Middle frontal gyrus (tissue), 1 donor: ENCODE data around the gene COL12A1.
A peak's percentile ranks its signal among the peaks of the same experiment; 100 is the strongest.

Source experiments
- DNase-seq: peaks from one replicate; pipeline ENCODE4 v3.0.0-alpha.2; 2015; ENCODE audit warnings: low spot score; ENCODE audit errors: extremely low spot score

Gene COL12A1

DNA sequence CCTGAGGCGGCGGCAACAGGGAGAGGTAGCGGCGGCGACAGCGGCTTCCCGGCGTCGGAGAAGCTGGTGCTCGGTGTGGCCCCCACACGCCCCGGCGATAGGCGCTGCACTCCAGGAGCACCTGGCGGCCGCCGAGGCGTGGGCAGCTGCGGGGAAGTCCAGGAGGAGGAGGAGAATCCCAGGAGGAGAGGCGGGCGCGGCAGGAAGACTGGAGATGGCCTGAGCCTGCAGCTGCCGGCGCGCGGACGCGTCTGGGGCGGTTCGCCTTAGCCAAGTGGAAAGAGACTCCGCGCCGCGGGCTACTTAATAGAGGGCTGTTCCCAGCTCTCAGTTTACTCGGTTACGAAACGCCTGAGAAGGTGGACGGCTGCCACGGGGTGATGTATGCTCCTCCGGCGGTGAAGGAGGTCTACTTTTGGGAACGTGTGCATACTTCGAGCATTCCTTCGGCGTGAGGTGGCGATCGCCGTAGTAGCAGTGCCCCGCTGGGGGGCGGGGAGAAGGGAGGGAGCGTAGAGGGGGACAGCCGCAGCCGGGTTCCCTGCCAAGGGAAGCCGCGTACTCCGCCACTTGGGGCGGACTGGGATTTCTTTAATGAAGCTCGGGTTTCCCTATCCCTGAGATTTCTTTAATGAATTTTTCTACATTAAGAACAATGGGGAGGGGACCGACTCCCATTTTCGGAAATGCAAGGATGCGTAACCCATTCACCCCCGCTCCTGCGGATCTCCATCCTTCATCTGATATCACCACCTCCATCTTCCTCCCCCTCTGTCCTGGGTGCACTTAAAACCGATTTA, at the start of gene COL12A1:
COL12A1 (minus strand) TSS at position 278 of the 800 bp plus-strand sequence. CDS start 3,261 bp downstream, outside the sequence.
- no peak for DNase-seq

DNA sequence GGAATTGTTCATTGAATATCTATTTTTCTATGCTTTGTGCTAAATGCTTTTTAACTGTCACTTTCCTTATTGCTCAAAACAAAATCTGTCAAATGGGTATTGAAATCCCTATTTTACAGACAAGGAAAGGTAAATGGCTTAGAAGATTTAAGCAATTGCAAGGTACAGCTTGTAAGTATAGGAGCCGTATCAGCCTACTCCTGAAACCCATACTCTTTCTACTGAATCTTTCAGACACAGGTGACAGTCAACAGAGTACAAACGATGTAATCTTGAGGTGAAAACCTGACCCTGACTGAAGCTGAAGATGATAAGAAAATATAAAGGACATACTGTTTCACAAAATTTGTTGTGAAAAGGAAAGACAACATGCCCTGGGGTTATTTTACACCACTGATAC, 44.7 kb upstream of the COL12A1 start:
- no peak for DNase-seq

DNA sequence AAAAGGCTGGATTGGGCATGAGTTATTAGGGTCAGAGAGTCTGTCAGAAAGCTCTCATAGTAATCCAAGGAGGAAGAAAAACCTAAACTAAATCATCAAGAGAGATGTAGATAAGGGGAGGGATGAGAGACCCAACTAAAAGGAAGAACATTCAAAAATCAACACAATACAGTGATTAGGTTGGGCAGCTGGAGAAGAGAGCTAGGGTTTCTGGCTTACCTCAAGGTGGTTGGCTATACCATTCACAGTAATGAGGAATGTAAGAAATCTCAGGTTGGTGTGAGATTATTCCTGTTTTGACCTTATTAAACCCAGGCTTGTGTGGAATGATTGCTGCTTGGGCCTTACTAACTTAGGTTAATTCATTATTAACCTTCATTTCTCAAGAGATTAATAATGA, 44.0 kb upstream of the COL12A1 start:
- DNase-seq, result no peak

DNA sequence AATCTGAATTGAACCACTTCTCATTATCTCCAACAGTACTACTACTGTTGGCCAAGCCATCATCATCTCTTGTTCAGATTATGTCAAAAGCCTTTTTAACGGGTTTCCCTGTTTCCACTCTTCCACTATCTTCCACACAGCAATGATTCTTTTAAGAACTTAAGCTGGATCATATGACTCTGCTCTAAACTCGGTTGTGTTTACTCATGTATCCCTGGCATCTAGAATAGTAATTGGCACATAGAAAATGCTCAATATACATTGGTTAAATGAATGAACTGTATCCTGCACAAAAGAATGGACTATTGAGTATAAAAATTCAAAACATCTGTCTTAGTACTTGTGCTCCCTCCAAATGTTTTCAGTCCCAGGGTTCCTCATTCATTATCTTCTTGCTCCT, 40.5 kb upstream of the COL12A1 start:
- DNase-seq, result no peak

DNA sequence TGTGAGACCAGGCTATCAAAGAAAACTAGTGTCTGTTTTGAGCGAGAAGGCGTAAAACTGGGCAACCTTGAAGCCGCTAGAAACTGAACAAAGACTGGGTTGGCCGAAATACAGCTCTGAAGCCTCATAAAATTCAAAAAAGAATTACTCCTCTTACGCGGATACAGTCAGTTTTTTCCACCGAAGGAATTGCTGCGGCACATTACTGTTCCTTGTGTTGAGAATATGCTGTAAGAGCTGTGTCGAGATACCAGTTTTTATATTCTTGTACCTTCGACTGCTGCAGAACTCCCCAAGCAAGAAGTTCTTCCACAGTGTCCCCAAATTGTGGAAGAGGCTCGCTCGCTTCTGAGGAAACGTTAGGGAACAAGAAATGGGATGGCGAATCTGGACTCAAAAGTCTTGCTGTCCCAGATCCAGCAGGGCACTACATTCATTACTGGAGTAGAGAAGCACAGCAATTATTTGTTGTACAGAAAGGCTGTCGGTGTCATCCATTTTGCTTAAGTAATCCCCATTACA, 38.3 kb upstream of the COL12A1 start:
- DNase-seq, result no peak

DNA sequence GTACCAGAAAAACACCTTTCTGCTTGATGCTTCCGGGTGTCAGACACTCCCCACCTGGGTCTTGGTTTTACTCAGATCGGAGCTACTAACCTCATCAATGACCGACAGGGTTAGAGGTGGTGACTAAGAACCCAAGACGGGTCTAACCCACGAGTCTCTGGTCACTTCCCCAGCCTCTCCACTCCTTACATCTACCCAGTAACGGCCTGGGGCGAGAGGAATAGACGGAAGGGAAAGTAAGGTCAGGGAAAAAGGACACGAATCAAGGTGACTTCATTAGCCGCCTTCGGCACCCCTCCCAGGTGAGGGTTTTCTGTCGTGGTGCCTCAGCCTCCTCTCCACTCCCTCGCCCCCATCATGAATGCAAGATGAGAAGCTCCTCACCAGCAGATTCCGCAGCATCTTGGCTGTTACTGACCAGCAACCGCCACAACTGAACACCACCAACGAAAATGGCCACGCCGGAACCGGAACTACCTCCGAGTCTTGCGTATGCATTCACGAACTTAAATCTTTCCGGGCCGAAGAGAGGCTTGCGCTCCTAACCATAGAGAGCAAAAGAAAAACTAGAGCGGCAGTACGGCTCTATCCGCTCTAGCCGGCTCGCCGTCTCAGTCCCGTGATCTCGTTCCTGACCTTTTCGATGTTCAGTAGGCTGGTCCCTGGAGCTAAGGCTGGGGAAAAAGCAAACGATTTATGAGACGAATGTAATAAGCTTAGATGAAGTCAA, 37.6 kb upstream of the COL12A1 start, which contains the start of gene COX7A2:
COX7A2 (minus strand) TSS at position 469 of the 730 bp plus-strand sequence; CDS start at position 402, 67 bp downstream.
- peak; percentile 92 for DNase-seq

DNA sequence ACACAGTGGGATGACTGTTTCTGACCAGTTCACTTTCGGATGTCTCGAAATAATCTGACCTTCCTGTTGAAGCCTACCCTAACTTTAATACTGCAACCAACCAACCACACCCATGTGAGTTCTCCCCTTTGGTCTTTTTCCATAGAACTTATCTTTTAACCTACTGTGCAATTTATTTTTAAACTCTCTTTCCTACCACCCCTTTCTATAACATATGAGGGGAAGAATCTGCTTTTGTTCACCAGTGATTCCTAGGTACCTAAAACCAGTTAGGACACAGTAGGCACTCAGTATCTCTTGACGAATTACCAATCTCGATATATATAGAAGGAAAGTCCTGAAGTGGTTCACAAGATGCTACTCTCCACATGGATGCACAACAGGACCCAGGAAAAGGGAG, 30.8 kb upstream of the COL12A1 start:
- DNase-seq, result no peak

DNA sequence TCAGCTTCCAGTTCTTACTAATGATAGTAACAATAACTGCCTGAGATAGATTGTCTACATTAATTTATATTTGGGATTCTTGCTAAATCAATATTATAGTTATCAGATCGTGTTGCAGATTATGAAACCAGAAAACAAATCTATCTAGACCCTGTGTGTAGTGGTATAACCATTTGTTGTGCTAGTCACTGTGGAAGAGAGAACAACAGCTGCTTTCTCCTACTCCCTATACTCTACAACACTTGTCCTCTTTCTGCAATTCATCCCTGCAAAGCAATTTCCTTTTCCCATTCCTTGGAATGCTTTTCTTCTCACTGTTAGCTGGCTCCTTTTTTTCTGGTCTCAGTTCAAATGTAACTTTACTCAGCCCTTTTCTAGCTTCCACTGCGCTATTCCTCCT, 29.4 kb upstream of the COL12A1 start:
- DNase-seq, result no peak

DNA sequence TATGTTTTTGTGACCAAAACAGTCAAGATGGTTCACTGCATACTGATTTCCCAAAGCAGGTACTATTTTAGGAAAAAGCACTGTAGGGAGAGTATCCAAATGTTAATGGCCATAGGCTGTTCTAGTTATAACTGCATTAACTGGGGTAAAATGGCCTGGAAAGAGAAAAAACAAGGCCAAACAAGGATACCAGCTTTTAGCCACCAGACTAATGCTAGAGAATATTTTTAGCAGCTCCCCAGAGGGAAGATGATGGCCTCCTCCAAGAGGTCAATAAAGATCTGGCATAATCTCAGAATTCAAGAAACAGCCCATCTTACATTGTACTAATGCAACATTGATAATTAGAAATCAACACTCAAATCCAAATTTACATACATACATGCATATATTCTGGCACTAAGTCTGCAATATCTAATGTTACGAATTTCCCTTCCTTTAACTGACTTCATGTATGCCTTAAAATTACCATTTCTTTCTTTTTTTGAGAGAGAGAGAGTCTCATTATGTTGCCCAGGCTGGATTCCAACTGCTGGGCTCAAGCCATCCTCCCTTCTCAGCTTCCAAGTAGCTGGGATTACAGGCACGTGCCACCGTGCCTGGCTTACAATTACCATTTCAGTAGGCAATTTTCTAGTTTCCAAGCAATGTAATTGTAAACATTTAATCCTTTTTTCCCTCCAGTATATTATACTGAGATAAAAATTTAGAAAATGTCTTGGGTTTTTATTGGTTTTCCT, 28.4 kb upstream of the COL12A1 start:
- no peak for DNase-seq

DNA sequence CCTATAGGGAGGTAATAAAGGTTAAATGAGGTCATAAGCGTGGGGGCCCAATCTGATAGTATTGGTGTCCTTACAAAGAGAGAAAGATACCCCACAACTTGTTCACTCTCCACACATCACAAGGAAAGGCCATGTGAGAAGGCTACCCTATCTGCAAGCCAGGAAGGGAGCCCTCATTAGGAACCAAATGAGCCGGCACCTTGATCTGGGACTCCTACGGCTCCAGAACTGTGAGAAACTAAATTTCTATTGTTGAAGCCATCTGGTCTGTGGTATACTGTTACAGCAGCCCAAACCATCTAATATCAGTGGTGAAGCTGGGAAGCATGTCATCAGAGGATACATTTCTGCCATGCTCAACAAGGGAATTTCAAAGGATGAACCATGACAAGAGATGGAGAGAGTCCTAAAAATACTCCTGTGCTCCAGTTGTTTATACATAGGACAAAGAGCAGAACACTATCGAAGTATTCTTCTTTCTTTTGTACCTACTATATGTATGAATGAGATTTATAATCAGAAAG, 27.3 kb upstream of the COL12A1 start:
- DNase-seq, result no peak

DNA sequence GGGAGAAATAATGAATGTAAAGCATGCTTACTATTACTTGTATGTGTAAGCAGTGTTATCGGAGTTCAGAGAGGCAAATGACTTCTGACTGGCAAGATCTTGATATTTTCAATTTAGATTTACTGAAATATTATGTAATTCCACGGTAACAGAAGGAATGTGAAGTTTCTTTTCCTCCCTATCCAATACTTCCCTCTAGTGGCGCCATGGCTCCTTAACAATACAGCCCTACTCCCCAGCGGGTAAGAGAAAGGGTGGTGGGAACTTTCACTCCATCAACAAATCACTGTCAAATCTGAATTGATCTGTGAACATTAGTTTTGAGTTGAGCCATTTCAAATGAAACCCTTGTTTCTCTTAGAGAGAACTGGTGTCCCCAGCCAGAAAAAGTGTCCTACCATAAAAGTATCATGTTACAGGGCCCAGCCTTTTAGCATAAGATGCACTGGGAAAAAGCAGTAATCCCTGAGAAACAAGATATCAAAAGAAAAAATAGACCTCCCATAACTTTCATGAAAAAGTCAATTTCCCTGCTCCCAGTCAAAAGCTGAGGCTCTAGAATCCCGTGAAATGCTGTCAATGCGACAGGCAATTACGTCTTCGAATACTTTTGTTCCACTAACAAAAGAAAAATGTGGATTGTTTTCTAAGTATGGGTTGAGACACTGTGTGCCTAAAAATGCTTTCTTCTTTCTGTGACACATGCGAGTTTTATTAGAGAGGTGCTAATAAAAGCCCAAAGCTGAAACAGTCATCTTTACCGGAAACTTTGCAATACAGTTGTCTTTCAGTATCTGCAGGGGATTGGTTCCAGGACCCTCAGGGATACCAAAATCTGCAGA, 24.9 kb upstream of the COL12A1 start:
- DNase-seq, result no peak

DNA sequence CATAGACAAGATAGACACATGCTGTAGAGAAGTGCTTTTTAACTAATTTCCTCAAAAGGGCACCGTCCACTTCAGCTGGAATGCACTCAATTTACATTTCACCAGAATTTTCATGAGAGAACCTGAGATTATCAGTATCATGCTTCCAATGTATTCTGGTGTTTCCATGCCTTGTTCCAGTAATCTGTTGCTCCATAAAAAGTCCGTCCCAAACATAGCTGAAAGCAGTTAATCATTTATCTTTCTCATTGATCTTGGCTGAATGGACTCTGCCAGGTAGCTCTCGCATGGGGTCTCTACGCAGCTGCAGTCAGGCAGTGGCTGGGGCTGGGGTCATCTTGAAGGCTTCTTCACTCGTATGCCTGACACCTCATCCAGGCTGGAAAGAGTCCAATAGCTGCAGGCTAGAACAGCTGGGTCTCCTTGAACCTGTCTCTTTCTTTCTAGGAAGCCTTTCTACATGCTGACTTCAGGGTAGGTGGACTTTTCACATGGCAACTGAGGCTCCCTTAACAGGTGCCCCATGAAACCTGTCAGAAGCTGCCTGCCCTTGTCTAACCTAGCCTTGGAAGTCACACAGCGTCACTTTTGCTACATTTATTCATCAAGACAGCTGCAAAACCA, 18.6 kb upstream of the COL12A1 start:
- no peak for DNase-seq

DNA sequence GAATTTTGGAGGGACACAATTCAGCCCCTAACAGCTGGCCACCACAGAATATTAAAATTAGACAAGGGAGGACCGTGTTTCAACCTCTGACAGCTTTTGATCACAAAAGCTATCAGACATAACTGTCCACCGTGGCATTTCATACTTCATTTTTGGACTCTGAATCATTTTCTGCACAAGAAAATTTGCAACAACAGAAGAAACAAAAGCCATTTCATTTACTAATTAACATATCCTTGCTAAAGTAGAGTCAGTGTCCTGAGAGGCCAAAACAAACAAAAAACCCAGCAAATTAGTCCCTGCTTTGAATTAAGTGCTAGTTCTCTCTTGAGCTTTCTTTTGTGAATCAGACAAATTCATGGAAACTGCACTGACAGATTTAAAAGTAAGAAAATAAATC, 17.6 kb upstream of the COL12A1 start:
- no peak for DNase-seq

DNA sequence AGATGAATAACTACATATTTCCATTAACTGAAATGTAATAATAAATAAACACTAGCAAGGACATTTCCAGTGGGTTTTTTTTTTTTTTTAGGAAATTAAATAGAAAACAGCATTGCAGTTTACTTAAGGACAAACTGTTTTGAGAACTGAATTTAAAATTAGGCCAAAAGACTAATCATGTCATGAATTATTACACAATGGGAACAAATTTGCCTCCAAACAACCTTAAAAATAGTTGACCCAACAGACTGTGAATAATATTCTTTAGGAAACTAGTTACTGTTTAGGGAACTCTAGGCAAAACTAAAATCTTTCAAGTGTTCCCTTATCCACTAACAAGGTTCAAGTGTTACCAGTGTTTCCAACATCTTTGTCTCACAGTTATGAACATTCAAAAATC, 16.4 kb upstream of the COL12A1 start:
- no peak for DNase-seq

DNA sequence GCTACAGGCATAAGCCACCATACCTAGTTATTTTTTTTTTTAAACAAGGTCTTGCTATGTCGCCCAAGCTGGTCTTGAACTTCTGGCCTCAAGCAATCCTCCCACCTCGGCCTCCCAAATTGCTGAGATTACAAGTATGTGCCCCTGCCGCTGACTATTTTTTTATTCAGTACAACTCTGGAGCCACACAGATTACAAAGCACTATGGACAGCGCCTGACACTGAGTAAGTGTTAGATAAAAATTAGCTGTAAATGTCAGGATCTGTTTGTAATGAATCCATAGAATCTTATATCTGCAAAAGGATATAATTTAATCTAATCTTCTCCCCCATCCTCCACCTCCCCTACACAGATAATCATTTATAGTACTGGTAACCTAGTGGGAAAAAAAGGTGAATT, 15.3 kb upstream of the COL12A1 start:
- no peak for DNase-seq

DNA sequence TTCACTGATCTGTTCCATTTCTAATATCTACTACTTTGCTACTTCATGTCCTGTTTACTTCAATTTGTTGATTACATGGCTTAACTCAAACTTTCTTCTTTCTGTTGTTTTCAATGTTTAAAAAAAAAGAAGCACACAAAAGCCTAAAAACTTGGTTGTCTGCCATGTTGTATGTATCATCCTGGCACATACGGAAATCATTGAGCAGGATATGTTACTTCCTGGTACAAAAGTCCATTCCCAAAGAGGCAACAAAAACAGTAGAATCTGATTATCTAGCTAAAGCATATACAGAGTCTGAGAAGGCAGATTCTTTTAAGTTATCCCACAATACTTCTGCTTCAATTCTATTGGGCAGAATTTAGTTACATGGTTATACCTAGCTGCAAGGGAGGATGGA, 14.5 kb upstream of the COL12A1 start:
- DNase-seq, result no peak

DNA sequence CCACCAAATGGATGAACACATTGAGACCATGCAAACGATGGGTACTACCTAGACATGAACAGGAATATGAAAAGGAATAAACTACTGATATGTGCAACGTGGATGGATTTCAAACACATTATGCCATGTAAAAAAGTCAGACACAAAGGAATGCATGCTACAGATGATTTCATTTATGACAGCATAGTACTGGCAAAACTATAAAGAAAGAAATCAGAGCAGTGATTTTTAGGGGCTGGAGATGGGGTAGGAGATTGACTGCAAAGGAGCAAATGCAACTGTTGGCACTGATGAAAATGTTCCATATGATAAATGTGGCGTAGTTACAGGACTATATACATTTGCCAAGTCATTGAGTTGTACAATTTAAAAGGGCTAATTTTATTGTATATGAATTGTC, 13.4 kb upstream of the COL12A1 start:
- no peak for DNase-seq

DNA sequence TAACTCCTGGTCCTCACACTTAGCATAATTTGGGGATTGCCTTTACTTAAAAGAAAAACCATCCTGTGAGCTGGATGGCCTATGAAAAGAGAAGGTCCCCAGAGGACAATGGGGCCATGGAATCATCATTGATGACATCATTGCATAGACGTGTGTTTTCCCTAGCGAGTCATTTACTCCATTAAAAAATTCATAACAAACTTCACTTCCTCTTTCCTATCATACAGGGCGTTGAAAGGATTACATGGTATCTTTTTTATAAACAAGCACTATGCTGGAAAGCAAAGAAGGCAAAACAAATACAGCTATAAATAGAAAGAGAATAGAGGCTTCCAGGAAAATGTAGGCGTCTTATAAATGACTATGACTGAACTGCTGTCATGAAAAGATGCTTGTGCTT, 11.3 kb upstream of the COL12A1 start:
- no peak for DNase-seq

DNA sequence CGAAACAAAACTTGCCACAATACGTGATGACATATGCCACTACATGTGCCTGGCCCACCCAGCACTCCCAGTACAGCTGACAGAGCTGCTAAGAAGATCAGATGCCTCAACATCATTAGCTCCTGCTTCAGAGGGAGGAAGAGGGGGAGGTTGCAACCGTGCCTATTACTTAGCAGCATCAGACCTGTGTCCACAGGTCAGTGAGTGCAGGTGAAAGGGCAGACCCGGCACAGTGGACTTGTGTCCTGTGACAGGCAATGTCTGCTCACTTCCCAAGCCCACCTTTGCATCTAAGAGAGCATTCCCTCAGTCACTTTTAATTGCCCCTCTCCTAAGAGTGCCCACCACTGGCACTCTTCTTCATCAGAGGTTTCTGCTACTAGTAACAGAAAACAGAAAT, 9.4 kb upstream of the COL12A1 start:
- DNase-seq, result no peak

DNA sequence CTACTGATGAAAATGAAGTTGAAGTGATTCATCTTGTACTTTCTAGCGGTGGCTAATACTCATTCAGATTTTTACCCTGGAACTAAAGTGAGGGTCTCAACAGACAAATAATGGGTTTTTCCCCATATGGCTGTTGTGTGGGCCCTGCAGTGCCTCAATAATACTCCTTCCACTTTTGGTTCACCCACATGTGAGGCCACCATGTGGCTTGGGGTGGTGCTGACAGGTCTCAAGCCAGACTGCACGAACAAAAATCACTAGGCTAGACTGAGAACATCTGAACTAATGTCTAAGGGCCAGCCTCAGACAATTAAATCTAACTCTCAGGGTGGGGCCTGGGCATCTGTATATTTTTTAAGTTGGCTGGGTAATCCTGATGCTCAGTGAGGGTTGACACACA, 7.9 kb upstream of the COL12A1 start:
- no peak for DNase-seq
